ENCODE results near the gene IGF1R. TPM values are rescaled to one million over a fixed set of nuclear protein-coding genes. Genes with fewer than 3 reads are reported as not detected.

Gene IGF1R
- total RNA-seq, 1 donor from 2014 or later = 23.5 TPM

DNA sequence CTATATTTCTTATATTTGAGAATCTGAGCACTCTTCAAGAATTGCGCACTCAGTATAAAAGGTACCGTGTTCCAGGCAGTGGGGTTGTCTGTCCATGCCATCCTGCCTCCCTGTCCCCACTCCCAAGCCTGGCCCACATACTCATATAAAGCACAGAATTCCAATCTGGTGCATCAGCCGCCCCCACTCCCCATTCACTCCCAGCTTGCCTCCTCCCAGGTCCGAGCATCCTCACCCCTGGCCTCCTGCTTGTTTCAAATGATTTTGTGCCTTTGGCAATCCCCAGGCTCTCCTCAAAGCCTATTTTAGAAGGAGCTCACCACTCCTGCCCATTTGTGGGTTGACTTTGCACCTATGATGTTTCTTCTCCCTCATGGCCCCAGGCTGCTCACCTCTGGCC, 22.2 kb upstream of the IGF1R start:
- H2AFZ ChIP-seq (replicated peaks) = peak overlapping the region; percentile 17
- H3K79me2 ChIP-seq (ENCODE audit: low read depth) = no peaks in the 10 kb centered on the region
- no peak overlapping the region for H3K4me2 ChIP-seq
- H3K9ac ChIP-seq = no peak overlapping the region
- H3K4me1 ChIP-seq = no peaks in the 10 kb centered on the region
- no peak overlapping the region for H3K27ac Mint-ChIP-seq
- H3K27me3 Mint-ChIP-seq (ENCODE audit: insufficient read depth, low read depth) = peaks cover 8% of the 10 kb centered on the region
- H3K4me3 Mint-ChIP-seq = no peak overlapping the region
- H3K9me3 Mint-ChIP-seq = no peaks in the 10 kb centered on the region
- no peaks in the 10 kb centered on the region for H3F3A ChIP-seq (ENCODE audit: low read depth)
- H3K4me1 Mint-ChIP-seq = peaks cover 6% of the 10 kb centered on the region
- H3K9me3 ChIP-seq (ENCODE audit: low read depth) = no peaks in the 10 kb centered on the region
- no peaks in the 10 kb centered on the region for H3K36me3 ChIP-seq
- H3K4me3 ChIP-seq = no peak overlapping the region
- no peaks in the 10 kb centered on the region for H4K20me1 ChIP-seq (ENCODE audit: low read depth)
- TF ChIP-seq EZH2phosphoT487 (IDR thresholded peaks at IDR 0.05) (no peak), EZH2 (IDR thresholded peaks at IDR 0.05) (no peak)
- TF ChIP-seq, protein P1, sequence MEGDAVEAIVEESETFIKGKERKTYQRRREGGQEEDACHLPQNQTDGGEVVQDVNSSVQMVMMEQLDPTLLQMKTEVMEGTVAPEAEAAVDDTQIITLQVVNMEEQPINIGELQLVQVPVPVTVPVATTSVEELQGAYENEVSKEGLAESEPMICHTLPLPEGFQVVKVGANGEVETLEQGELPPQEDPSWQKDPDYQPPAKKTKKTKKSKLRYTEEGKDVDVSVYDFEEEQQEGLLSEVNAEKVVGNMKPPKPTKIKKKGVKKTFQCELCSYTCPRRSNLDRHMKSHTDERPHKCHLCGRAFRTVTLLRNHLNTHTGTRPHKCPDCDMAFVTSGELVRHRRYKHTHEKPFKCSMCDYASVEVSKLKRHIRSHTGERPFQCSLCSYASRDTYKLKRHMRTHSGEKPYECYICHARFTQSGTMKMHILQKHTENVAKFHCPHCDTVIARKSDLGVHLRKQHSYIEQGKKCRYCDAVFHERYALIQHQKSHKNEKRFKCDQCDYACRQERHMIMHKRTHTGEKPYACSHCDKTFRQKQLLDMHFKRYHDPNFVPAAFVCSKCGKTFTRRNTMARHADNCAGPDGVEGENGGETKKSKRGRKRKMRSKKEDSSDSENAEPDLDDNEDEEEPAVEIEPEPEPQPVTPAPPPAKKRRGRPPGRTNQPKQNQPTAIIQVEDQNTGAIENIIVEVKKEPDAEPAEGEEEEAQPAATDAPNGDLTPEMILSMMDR (IDR thresholded peaks at IDR 0.05) = no peak
- H3K27me3 ChIP-seq = no peaks in the 10 kb centered on the region
- no peaks in the 10 kb centered on the region for H3K36me3 Mint-ChIP-seq
- DNase-seq (ENCODE audit: low spot score) = no peak
- no peak overlapping the region for H3K27ac ChIP-seq

DNA sequence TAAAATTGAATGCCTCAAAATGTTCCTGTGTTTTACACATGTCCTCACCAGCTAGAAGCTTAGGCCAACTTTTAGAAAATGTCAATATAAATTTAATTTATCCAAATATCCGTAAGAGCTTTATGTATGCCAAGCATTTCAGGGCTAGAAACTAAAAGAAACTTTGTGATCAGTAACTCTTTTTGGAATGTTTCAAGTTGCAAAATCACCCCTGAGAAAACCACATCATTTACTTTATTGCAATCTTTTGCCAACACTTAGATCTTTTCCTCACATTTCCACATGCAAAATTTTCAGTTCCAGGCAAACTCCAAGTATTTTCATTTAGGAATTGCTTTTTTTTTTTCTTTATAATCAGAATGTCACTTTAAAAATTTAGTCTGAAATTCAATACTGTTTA, 20.1 kb upstream of the IGF1R start:
- Mint-ChIP-seq H3K36me3 (no peaks in the 10 kb centered on the region), H3K9me3 (no peaks in the 10 kb centered on the region), H3K27ac (no peak overlapping the region), H3K27me3 (ENCODE audit: insufficient read depth, low read depth) (peaks cover 8% of the 10 kb centered on the region), H3K4me1 (peaks cover 6% of the 10 kb centered on the region), H3K4me3 (no peak overlapping the region)
- TF ChIP-seq EZH2phosphoT487 (IDR thresholded peaks at IDR 0.05) (no peak), EZH2 (IDR thresholded peaks at IDR 0.05) (no peak)
- TF ChIP-seq, protein P1 (IDR thresholded peaks at IDR 0.05) = no peak
- Histone ChIP-seq H3K27ac (no peak overlapping the region), H2AFZ (replicated peaks) (no peak overlapping the region), H3K9ac (no peak overlapping the region), H3K4me2 (no peak overlapping the region), H3K36me3 (no peaks in the 10 kb centered on the region), H3K4me1 (no peaks in the 10 kb centered on the region), H3K27me3 (no peaks in the 10 kb centered on the region), H3K4me3 (no peak overlapping the region), H3K79me2 (ENCODE audit: low read depth) (no peaks in the 10 kb centered on the region), H3F3A (ENCODE audit: low read depth) (no peaks in the 10 kb centered on the region), H3K9me3 (ENCODE audit: low read depth) (no peaks in the 10 kb centered on the region), H4K20me1 (ENCODE audit: low read depth) (no peaks in the 10 kb centered on the region)
- DNase-seq (ENCODE audit: low spot score) = no peak

GRCh38 chr15:98635848-98636247, 12.5 kb upstream of the IGF1R start:
- Histone ChIP-seq H4K20me1 (ENCODE audit: low read depth) (no peaks in the 10 kb centered on the region), H3K4me2 (no peak overlapping the region), H3K9me3 (ENCODE audit: low read depth) (no peaks in the 10 kb centered on the region), H3F3A (ENCODE audit: low read depth) (peaks cover 3% of the 10 kb centered on the region), H3K4me3 (no peak overlapping the region), H2AFZ (replicated peaks) (no peak overlapping the region), H3K27me3 (no peaks in the 10 kb centered on the region), H3K79me2 (ENCODE audit: low read depth) (no peaks in the 10 kb centered on the region), H3K9ac (no peak overlapping the region), H3K4me1 (no peaks in the 10 kb centered on the region), H3K36me3 (no peaks in the 10 kb centered on the region), H3K27ac (no peak overlapping the region)
- H3K4me3 Mint-ChIP-seq = peak overlapping the region; percentile 27
- H3K27me3 Mint-ChIP-seq (ENCODE audit: insufficient read depth, low read depth) = peaks cover 2% of the 10 kb centered on the region
- DNase-seq (ENCODE audit: low spot score) = no peak
- no peaks in the 10 kb centered on the region for H3K36me3 Mint-ChIP-seq
- H3K9me3 Mint-ChIP-seq = no peaks in the 10 kb centered on the region
- H3K4me1 Mint-ChIP-seq = peaks cover 5% of the 10 kb centered on the region
- no peak overlapping the region for H3K27ac Mint-ChIP-seq
- TF ChIP-seq EZH2 (IDR thresholded peaks at IDR 0.05) = no peak
- TF ChIP-seq, protein P1 (IDR thresholded peaks at IDR 0.05) = no peak
- TF ChIP-seq EZH2phosphoT487 (IDR thresholded peaks at IDR 0.05) = no peak

Measured in neural progenitor cell (in vitro differentiated cells).